HG02623 (cell line): Measurements from ENCODE around the gene SLC25A25.
A peak's percentile ranks its signal among the peaks of the same experiment; 100 is the strongest.
"Not testable (repeated sequence)": the region's sequence is repeated elsewhere in the genome, so short reads cannot be mapped to it uniquely, and the experiment has no call there.

ENCODE experiments used
- ATAC-seq: cut with Tn5 transposase; IDR thresholded peaks from one replicate; pipeline ENCODE4 v1.9.1; 2021; ENCODE audit warnings: moderate library complexity; ENCODE audit not compliant: unreplicated experiment

The SLC25A25 gene

DNA sequence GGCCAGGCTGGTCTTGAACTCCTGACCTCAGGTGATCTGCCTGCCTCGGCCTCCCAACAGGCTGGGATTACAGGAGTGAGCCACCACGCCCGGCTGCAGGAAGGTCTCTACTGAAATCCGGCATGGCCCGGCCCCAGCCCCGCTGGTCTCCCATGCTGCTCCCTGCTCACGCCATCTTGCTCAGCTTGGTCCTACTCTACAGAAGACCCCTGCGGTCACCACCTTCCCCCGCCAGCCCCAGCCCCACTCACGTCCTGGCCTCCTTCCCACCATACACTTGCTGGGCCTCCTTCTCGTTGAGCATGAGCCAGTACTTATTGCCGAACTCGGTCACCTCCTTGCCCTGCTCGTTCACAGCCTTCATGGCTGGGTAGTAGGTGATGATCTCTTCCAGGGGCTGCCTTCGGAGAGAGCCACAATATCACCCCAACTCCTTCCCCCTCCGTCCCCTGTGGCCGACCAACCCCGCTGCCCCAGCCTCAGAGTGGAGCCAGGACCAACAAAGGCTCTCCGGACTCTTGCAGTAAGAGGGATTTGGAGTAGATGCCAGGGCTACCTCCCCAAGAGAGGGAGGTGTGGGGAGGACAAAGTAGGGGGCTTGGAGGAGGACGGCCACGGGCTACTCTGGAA lies 55.5 kb downstream of the SLC25A25 start:
- ATAC-seq = no peak

DNA sequence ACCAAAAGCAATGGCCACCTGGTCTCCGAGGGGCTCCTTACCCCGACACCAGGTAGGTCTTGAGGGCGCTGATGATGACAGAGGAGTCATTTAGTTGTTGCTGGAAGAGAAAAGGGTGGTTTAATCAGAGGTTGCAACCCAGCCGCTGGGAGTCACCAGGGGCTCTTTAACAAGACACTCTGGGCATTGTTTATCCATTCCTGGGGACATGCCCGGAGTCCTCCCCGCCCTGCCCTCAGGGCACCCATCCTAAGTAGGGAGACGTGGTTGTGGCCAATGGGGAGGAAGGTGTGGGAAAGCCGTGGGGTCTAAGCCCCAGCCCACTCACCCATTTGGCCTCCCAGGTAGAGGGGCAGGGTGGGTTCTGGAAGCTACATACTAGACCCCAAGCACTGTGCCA lies 56.4 kb downstream of the SLC25A25 start:
- ATAC-seq = no peak

DNA sequence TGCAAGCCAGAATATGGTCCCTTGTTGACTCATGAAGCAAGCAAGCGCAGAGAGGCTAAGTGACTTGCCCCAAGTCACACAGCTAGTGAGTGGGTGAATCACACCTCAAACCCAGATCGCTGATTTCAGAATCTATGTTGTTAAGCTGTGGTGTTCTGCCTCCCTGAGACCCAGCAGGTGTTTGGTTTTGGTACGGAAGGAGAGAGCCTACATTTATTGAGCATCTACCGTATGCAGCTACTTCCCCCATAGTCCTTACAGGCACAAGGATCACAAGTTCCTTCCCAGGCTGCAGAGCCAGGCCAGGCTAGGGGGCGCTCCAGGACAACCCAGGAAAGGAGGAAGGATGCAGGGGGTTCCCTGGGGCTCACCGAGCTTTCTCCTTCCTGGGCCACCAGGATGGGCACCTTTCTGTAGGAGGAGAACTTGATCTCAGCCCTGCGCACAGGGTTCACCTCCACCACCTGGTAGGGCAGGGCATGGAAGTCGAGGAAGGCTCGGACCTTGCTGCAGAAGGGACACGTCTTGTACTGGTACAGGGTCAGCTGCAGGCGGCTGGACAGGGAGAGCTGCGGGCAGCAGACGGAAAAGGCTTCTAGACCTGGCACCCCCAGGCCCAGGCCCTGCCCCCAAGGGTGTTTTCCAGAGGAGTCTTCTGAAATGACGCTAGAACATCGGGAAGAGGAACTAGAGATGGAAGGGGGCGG lies 57.0 kb downstream of the SLC25A25 start:
- ATAC-seq = no peak

DNA sequence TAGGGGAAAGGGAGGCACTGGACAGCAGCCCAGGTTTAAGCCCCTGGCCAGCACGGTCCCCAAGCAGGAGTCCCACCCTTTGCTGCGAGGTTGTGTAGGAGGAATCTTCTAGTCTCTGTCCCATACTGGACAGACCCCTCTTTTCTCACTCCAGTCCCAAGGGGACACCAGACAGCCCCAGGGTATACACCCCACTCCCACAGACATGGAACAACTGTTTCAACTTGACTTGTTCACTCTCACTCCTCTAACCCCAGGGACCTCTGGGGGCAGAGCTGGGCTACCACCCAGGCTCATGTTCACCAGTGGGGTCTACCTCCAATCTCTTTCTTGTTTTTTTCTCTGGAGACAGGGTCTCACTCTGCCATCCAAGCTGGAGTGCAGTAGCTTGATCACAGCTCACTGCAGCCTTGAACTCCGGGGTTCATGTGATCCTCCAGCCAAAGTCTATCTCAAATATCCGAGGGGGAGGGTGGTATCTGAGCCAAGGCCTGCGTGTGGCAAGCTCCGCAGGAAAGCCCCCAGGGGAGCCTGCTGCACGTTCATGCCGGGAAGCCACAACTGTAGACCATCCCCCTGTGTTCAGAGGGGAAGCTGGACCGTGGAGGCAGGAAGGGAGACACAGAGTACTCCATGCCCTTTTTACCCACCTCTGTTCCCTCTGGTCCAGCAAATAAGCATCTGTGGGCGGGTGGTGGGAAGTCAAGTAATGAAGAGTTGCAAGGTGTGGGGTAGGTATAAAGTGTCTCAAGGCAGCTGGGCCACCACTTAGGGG lies 57.7 kb downstream of the SLC25A25 start:
- ATAC-seq = no peak

DNA sequence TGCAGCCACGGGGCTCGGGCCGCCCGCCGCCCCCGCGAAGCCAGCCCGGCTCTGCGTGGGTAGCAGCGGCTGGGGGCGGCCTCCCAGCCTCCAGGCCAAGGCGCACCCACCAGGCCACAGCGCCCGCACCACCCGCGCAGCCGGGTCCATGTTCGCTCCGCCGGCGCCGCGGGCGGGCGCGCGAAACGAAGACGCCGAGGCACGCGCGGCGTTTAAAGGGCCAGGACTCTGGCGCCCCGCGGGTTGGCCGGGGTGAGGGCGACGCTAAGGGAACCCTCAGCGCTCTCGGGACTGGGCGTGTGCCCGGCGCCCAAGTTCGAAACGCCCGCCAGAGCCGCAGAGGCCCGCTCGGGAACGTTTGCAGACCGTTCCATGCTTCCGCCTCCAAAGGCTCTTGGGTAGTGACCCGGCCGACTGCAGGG lies 59.5 kb downstream of the SLC25A25 start, which contains the start of gene PTGES2:
Gene PTGES2, minus strand, starts transcription at position 162 of the 422 bp plus-strand sequence. Its CDS starts 12 bp downstream, at position 150.
- ATAC-seq = peak; percentile 55

DNA sequence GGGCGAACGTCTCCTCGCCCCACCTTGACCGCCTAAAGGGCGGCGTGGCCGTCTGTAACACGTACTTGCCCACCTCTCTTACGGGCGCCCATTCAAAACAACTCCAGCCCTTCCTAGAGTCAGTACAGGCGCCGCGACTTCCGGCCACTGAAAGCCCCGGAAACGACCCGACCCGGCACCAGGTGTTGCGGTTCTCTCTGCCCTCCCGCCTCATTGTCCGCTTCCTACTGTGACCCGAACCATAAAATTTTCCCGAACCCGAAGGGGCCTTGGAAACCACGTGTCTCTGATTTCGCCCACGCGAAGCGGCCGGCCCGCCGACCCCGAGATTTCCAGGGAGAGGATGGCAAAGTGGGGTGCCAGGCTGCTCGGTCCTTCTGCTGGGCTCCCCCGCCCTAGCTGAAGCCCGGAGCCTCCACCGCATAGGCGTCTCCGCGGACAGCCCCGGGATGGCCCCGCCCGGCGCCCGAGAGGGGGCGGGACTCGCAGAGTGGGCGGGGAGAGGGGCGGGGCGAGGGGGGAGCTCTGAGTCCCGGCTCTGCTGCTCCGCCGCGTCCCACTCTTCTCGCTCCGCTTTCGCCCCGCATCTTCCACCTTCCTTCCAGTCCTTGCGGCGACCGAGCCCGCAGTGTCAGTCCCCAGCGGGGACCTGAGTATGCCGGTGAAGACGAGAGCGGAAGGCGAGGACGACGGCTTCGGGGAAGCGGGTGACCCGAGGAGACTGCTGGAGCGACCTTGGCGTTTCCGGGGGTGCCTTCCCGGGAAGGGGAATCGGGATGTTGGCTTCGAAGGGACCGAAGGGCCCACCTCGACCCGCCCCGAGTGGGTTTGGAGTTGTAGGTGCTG lies 60.2 kb downstream of the SLC25A25 start:
- ATAC-seq = peak; percentile 52

DNA sequence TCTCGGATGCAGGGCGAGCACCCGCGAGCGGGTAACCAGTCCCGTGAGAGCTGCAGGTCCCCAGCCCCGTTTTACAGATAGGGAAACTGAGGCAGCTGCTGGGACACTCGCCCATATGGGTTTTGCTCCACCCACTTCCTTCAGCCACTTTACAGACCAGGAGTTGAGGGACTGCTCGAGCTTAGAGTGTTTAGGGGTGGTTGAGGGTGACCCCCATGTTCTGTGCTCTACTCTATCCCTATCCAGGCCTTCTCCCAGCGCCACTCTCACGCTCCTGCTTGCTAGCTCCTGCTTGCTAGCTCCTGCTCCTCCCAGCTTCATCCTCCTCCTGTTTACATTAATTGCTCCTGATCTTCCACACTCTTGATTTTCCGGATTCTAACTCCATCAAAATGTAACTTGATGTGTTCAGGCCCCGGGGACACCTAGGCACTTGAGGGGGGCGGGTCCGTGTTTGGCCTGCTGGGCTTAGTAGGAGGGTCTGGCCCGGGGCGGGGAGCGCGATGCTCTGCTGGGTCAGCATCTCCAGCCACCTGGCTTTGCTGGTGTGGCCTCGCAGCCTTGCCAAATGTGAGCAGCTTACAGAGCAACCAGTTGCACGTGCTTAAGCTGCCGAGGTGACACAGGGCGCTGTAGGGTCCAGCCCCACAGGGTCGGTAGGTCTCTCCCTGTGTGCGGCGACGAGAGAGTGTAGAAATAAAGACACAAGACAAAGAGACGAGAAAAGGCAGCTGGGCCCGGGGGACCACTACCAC lies 61.0 kb downstream of the SLC25A25 start:
- no peak for ATAC-seq

DNA sequence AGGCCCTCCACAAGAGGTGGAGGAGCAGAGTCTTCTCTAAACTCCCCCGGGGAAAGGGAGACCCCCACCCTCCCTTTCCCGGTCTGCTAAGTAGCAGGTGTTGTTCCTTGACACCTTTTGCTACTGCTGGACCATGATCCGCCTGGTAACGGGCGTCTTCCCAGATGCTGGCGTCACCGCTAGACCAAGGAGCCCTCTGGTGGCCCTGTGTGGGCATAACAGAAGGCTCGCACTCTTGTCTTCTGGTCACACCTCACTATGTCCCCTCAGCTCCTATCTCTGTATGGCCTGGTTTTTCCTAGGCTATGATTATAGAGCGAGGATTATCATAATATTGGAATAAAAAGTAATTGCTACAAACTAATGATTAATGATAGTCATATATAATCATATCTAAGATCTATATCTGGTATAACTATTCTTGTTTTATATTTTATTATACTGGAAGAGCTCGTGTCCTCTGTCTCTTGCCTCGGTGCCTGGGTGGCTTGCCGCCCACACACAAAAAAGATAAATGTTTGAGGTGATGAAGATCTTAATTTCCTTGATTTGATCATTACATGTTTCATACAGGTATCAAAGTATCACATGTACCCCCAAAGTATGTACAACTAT lies 62.1 kb downstream of the SLC25A25 start:
- not testable (repeated sequence) for ATAC-seq

DNA sequence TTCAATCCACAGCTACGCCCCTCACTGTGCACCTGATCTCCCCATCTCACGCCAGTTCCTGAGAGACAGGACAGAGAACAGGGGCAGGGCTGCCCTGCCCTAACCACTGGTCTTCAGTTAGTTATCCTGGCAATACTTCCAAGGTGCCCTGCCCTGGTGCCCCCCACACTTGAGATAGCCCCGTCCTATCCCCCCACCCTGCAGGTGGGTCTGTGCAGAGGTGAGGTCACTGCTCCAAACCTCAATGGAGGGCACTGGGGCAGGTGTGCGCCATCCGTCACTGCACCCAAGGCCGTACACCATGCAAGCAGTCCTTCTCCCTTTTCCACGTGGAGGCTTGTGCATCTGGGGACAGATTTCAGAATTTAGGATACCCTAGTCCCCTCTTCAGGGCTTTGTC lies 62.6 kb downstream of the SLC25A25 start:
- not testable (repeated sequence) for ATAC-seq

DNA sequence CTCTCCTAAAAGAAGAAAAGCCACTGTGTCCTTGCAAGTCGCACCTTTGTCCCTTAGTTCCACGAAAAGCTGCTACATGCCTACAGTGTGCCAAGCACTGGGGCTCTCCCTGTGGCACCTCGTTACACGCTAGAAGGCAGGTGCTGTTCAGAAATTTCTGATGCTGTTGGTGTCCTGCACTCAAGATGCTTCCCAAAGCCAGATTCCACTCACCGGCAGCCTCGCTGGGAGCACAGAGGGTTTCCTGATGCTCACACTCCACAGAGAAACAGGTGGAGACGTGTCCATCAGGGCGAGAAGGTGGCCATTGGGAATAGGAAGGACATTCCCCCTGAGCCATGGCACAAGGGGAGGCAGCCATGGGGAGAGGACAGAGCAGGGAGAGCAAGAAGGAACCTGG lies 63.3 kb downstream of the SLC25A25 start:
- not testable (repeated sequence) for ATAC-seq

DNA sequence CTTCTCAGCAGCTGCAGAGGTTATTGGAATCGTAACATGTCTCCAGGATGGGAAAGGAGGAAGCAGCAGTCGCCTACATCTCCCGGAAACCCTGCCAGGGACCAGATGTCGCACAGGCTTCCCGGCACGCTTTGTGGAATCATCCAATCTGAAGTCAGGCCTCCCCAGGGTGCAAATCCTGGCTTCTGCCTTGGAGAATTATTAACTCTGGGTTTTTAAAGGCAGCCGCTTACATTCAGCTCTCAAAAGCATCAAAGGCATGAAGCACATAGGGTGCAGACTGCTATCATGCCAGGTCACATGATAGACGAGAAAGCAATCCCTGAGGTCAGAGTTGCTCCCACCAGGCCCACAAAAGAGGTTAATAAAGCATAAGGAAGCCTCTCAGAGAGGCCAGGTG lies 64.1 kb downstream of the SLC25A25 start:
- ATAC-seq = not testable (repeated sequence)

DNA sequence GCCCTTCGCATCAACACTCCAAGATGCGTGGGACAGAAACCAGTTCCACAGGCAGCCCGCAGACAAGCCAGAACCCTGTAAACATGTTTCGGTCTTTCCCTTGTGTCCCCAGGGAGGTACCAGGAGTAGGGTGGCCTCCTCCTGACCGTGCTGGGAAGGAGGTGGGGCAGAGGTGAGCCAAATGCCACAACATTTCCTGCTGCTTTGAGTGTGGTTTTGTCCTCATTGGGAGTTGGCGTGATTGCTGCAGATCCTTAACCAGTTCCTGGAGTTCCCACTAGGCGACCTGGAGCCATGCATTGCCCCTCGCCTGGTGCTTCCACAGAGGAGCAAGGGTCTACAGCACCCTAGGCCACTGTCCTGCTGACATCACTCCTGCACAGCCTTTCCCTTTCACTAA lies 67.5 kb downstream of the SLC25A25 start:
- ATAC-seq = not testable (repeated sequence)

DNA sequence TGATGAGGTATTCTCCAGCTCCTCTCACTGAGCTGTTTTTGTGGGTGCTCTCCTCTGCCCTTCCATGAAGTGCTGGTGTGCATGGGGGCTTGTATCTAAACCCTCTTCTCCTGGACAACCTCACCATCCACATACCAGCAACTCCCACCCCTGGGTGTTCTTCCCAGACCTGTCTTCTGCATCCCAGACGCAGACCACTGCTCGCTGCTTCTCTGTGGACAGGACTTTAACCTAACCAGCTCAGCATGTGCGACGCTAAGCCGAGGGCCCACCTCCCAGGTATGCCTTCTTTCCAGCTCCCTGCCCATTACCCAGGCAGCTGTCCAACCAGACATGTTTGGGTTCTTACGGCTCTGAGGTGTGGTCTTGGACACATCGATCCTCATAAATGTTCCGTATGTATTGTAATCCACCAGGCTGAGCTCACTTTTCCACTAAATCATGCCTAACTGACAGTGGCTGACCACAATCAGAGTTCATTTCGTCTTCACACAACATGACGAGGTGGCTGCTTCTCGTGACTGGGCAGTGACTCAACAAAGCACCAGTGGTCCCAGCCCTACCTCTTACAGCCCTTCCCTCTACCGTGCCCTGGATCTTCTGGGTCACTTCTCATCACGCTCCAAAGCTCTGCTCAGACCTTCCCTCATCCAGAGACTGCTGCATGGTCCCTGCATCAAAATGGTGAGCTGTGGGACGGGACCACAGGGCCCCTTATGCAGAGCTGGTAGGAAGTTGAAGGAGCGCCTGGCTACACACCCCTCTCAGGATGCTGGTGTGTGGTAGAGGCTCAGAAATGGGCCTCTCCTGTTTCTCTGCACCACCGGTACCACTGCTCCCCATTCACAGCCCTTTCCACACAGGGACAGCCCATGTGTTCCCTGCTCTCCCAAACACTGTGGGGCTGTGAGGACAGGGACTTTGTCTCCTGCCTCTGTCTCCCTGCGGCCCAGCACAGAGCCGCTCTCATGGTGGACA lies 69.1 kb downstream of the SLC25A25 start:
- no peak for ATAC-seq

DNA sequence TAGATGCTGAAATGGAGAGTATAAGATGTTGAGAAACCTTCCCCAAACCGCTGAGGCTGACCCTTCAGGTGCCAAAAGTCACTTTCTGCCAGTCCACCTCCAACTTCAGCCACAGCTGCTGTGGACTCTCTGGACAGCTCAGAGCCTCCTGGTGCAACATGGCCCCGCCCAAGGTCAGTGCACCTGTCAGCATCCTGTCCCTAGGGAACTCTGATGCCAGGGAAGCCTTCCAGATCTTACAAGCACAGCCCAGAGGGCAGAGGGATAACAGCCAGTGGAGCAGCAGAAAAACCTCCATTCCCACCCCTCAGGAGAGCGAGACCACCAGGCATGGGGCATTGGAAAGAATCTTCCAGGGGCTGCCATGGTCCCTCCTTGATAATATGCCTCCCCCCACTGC lies 70.0 kb downstream of the SLC25A25 start:
- no peak for ATAC-seq

DNA sequence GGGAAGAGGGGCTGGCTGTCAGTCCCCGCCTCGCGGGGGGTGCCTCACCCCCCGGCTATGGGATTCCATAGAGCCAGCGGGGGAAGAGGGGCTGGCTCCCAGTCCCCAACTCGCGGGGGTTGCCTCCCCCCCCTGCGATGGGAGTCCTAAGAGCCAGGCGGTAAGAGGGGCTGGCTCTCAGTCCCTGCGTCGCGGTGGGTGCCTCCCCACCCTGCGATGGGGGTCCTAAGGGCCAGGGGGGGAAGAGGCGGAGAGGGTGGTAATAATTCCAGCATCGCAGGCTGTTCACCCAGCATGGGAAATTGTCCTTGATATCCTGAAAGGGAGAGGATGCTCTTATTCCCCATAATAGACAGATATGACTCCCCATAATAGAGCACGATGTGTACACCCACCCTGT lies 71.6 kb downstream of the SLC25A25 start:
- no peak for ATAC-seq

DNA sequence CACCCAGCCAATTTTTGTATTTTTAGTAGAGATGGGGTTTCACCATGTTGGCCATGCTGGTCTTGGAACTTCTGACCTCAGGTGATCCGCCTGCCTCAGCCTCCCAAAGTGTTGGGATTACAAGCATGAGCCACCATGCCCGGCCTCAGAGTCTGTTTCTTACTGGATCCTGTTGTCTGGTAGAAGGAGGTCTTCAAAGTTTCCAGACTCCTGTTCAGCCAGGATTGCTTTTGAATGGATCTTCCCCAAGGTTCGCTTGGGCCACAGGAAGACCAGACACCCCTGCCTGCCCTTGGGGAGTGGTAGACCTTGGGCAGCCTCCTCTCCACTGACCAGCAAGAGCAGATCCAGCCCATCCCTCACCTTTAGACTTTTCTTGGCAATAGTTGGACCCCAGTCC lies 73.6 kb downstream of the SLC25A25 start:
- ATAC-seq = no peak

DNA sequence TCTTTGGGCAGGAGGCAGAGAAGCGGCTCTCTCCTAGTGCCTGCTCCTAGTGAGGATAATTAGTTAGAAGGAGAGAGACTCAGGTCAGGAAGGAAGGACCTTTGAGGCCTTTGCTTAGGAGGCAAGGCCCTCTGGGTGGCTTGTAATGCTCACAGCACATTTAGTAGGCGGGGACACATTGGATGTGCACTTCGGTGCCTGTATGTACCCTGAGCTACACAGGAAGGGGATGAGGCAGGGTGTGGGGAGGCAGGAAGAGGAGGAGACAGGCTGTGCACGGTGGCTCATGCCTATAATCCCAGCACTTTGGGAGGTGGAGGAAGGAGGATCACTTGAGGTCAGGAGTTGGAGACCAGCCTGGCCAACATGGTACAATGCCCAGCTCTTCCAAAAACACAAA lies 74.0 kb downstream of the SLC25A25 start:
- no peak for ATAC-seq

DNA sequence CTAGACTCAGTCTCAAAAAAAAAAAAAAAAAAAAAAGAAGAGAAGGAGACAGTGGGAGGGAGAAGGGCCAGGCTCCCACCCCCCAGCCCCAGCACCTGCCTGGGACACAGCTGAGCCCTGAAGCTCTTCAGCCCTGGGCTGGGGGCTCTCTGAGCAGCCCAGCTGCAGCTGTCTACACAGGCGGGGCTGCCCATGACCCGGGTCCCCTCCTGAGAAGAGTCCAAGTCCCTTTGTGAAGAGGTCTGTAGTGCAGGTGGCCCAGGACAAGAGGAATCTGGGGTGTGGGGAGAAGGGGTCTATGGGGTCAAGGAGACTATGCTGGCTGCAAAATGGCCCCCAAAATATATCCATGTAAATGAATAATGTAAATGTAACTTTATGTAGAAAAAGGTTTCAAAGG lies 74.6 kb downstream of the SLC25A25 start:
- ATAC-seq = no peak
